OCI-LY1 (cell line): ENCODE data around the gene PPM1B.
"Not testable (repeated sequence)": the region's sequence is repeated elsewhere in the genome, so short reads cannot be mapped to it uniquely, and the experiment has no call there.

Experiments
- H2AFZ ChIP-seq: fragments of 200-600 bp; sonication (generic), shearing (Covaris generic); 2 replicates; pipeline ENCODE4 v1.6.0; 2014; ENCODE audit warnings: antibody characterized with exemption, mild to moderate bottlenecking, low read length
- H3F3A ChIP-seq: fragments of 200-600 bp; sonication (generic), shearing (Covaris generic); 2 replicates; pipeline ENCODE4 v1.6.0; 2014; ENCODE audit warnings: mild to moderate bottlenecking, antibody characterized with exemption, low read length, moderate library complexity; ENCODE audit not compliant: insufficient read depth
- H3K27ac ChIP-seq: fragments of 200-600 bp; sonication (generic); 2 replicates; pipeline ENCODE4 v1.5.1; 2014; ENCODE audit warnings: low read length, mixed run types, mild to moderate bottlenecking, low read depth; ENCODE audit not compliant: poor library complexity, severe bottlenecking
- H3K27me3 ChIP-seq: fragments of 200-600 bp; sonication (generic); 2 replicates; pipeline ENCODE4 v1.6.0; 2014; ENCODE audit warnings: antibody characterized with exemption, mild to moderate bottlenecking, low read length, moderate library complexity; ENCODE audit not compliant: insufficient read depth
- H3K36me3 ChIP-seq: fragments of 200-600 bp; sonication (generic); 2 replicates; pipeline ENCODE4 v1.6.1; 2014; ENCODE audit warnings: mild to moderate bottlenecking, antibody characterized with exemption, low read length, moderate library complexity, mixed read lengths; ENCODE audit not compliant: insufficient read depth
- H3K4me1 ChIP-seq: fragments of 200-600 bp; sonication (generic); 2 replicates; pipeline ENCODE4 v1.5.1; 2014; ENCODE audit warnings: mild to moderate bottlenecking, low read length, moderate library complexity; ENCODE audit not compliant: insufficient read depth, severe bottlenecking
- H3K4me2 ChIP-seq: fragments of 200-600 bp; sonication (generic), shearing (Covaris generic); 2 replicates; pipeline ENCODE4 v1.6.1; 2014; ENCODE audit warnings: low read length
- H3K4me3 ChIP-seq: fragments of 200-600 bp; sonication (generic); 2 replicates; pipeline ENCODE4 v1.5.1; 2014; ENCODE audit warnings: low read length, low read depth, mild to moderate bottlenecking, mixed read lengths; ENCODE audit not compliant: poor library complexity, severe bottlenecking
- H3K79me2 ChIP-seq: fragments of 200-600 bp; shearing (Covaris generic); 2 replicates; pipeline ENCODE4 v1.6.1; 2016; ENCODE audit warnings: mixed run types, low read length, mixed read lengths; ENCODE audit not compliant: insufficient read depth
- H3K9ac ChIP-seq: fragments of 200-600 bp; sonication (generic), shearing (Covaris generic); 2 replicates; pipeline ENCODE4 v1.6.1; 2014; ENCODE audit warnings: mild to moderate bottlenecking, low read length, mixed read lengths
- H3K9me2 ChIP-seq: fragments of 200-600 bp; sonication (generic), shearing (Covaris generic); 2 replicates; pipeline ENCODE4 v1.6.1; 2014; ENCODE audit warnings: low read depth, mild to moderate bottlenecking, low read length, mixed read lengths
- H3K9me3 ChIP-seq: fragments of 200-600 bp; shearing (Covaris generic); 2 replicates; pipeline ENCODE4 v1.6.1; 2014; ENCODE audit warnings: low read length, mixed read lengths
- H4K20me1 ChIP-seq: fragments of 200-600 bp; sonication (generic), shearing (Covaris generic); 2 replicates; pipeline ENCODE4 v1.6.0; 2016; ENCODE audit warnings: mild to moderate bottlenecking, low read length; ENCODE audit not compliant: insufficient read depth
- EZH2 ChIP-seq: fragments of 200-600 bp; sonication (generic), shearing (Covaris generic); IDR thresholded peaks from 2 replicates; pipeline ENCODE4 v1.8.0; 2017; ENCODE audit warnings: borderline replicate concordance, mixed run types, mild to moderate bottlenecking, antibody characterized with exemption, low read length, moderate library complexity, mixed read lengths
- TF ChIP-seq, protein P1 (sequence below): fragments of 200-600 bp; sonication (generic), shearing (Covaris generic); IDR thresholded peaks from 2 replicates; pipeline ENCODE4 v1.5.1; 2017; ENCODE audit warnings: mild to moderate bottlenecking, antibody characterized with exemption, low read length, moderate library complexity, mixed read lengths

Gene PPM1B

DNA sequence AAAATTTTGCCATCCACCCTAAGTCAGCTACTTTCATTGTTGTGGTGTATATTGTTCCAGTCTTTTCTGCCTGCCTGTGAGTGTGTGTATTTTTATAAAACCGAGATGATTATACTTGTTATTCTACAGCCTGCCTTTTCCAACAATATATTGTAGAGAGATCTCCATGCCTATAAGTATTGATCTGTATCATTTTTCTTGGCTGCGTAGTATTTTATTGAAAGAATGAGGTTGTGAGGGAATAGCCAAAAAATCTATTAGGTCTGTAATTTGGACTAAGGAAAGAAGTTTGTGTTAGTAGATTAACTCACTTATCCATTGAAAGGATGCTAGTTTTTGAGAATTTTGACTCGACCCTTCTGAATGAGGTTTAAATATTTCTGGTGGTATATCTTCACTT is 34.9 kb downstream of the PPM1B start:
- no peaks in the 10 kb centered on the region for H3F3A ChIP-seq
- no peaks in the 10 kb centered on the region for H3K4me1 ChIP-seq
- H3K4me3 ChIP-seq: no peak overlapping the region
- no peaks in the 10 kb centered on the region for H4K20me1 ChIP-seq
- TF ChIP-seq EZH2: no peak
- H3K27me3 ChIP-seq: no peaks in the 10 kb centered on the region
- H2AFZ ChIP-seq: no peak overlapping the region
- no peaks in the 10 kb centered on the region for H3K9me3 ChIP-seq
- H3K79me2 ChIP-seq: peaks cover 40% of the 10 kb centered on the region
- H3K4me2 ChIP-seq: no peak overlapping the region
- H3K27ac ChIP-seq: no peak overlapping the region
- no peak overlapping the region for H3K9ac ChIP-seq
- no peaks in the 10 kb centered on the region for H3K9me2 ChIP-seq
- H3K36me3 ChIP-seq: peaks cover 35% of the 10 kb centered on the region

GRCh38 chr2:44205169-44205568 is 36.5 kb downstream of the PPM1B start:
- TF ChIP-seq EZH2: no peak
- no peak overlapping the region for H2AFZ ChIP-seq
- no peak overlapping the region for H3K27ac ChIP-seq
- no peaks in the 10 kb centered on the region for H3K27me3 ChIP-seq
- no peaks in the 10 kb centered on the region for H3K9me3 ChIP-seq
- no peaks in the 10 kb centered on the region for H3F3A ChIP-seq
- no peak overlapping the region for H3K4me2 ChIP-seq
- no peaks in the 10 kb centered on the region for H3K4me1 ChIP-seq
- peaks cover 33% of the 10 kb centered on the region for H3K79me2 ChIP-seq
- H3K36me3 ChIP-seq: peaks cover 44% of the 10 kb centered on the region
- no peak overlapping the region for H3K4me3 ChIP-seq
- H3K9me2 ChIP-seq: no peaks in the 10 kb centered on the region
- H4K20me1 ChIP-seq: no peaks in the 10 kb centered on the region
- H3K9ac ChIP-seq: no peak overlapping the region

DNA sequence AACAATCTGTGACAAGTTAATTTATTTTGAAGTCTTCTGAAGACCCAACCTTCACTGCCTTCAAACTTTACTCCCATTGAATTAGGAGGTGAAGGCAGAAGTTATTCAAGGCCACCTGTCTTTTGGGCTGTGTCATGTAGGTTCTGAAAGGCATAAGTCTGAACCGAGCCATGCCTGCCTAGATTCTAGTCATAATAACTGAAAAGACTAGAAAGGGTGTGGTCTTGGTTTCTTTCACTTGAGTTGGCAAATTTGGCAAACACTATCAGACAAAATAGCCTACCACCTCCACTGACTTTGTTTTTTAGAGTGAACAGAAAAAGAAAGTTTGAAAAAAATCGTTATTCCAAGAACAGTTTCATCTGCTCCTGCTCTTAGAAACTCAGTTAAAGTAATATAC is 38.4 kb downstream of the PPM1B start:
- Histone ChIP-seq H3F3A (no peaks in the 10 kb centered on the region), H3K4me3 (no peak overlapping the region), H3K9ac (no peak overlapping the region), H3K27ac (no peak overlapping the region), H3K9me3 (no peaks in the 10 kb centered on the region), H4K20me1 (no peaks in the 10 kb centered on the region), H2AFZ (no peak overlapping the region), H3K79me2 (peaks cover 32% of the 10 kb centered on the region), H3K27me3 (no peaks in the 10 kb centered on the region), H3K4me1 (no peaks in the 10 kb centered on the region), H3K9me2 (no peaks in the 10 kb centered on the region), H3K4me2 (no peak overlapping the region), H3K36me3 (peaks cover 42% of the 10 kb centered on the region)
- TF ChIP-seq, protein P1, sequence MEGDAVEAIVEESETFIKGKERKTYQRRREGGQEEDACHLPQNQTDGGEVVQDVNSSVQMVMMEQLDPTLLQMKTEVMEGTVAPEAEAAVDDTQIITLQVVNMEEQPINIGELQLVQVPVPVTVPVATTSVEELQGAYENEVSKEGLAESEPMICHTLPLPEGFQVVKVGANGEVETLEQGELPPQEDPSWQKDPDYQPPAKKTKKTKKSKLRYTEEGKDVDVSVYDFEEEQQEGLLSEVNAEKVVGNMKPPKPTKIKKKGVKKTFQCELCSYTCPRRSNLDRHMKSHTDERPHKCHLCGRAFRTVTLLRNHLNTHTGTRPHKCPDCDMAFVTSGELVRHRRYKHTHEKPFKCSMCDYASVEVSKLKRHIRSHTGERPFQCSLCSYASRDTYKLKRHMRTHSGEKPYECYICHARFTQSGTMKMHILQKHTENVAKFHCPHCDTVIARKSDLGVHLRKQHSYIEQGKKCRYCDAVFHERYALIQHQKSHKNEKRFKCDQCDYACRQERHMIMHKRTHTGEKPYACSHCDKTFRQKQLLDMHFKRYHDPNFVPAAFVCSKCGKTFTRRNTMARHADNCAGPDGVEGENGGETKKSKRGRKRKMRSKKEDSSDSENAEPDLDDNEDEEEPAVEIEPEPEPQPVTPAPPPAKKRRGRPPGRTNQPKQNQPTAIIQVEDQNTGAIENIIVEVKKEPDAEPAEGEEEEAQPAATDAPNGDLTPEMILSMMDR: no peak
- TF ChIP-seq EZH2: no peak

DNA sequence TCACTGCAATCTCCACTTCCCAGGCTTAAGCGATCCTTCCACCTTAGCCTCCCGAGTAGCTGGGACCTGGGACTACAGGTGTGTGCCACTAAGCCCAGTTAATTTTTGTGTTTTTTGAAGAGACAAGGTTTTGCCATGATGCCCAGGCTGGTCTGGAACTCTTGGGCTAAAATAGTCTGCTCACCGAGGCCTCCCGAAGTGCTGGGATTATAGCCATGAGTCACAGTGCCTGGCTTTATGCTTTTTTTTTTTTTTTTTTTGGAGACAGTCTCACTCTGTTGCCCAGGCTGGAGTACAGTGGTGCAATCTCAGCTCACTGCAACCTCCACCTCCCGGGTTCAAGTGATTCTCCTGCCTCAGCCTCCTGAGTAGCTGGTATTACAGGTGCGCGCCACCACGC is 39.0 kb downstream of the PPM1B start:
- not testable (repeated sequence) for H3K9me2 ChIP-seq, H3K9me3 ChIP-seq, H2AFZ ChIP-seq, H3K27me3 ChIP-seq, H3K9ac ChIP-seq, H3K4me1 ChIP-seq, H3K4me3 ChIP-seq, H3K4me2 ChIP-seq, H4K20me1 ChIP-seq, H3K27ac ChIP-seq, H3F3A ChIP-seq
- Histone ChIP-seq H3K36me3 (peaks cover 43% of the 10 kb centered on the region), H3K79me2 (peaks cover 26% of the 10 kb centered on the region)

GRCh38 chr2:44210362-44210761 is 41.7 kb downstream of the PPM1B start:
- Histone ChIP-seq H3K9me2 (no peaks in the 10 kb centered on the region), H3F3A (no peaks in the 10 kb centered on the region), H3K27me3 (no peaks in the 10 kb centered on the region), H3K27ac (no peak overlapping the region), H3K9me3 (no peaks in the 10 kb centered on the region), H3K36me3 (peaks cover 34% of the 10 kb centered on the region), H2AFZ (no peak overlapping the region), H3K9ac (no peak overlapping the region), H4K20me1 (no peaks in the 10 kb centered on the region), H3K79me2 (peaks cover 8% of the 10 kb centered on the region), H3K4me1 (no peaks in the 10 kb centered on the region), H3K4me2 (no peak overlapping the region), H3K4me3 (no peak overlapping the region)
- no peak for TF ChIP-seq EZH2
- TF ChIP-seq, protein P1: no peak
